PC-9 (cell line): ENCODE data around the gene TBX18. TPM values are rescaled to one million over a fixed set of nuclear protein-coding genes. Genes with fewer than 3 reads are reported as not detected.
A peak's percentile ranks its signal among the peaks of the same experiment; 100 is the strongest.

Source experiments
- BruUV-seq: library from RNA; stranded (reverse); fragments of 400-500 nt; replicated peaks from 2 replicates; lab custom pipeline; 2021; lab: Mats Ljungman, UMichigan
- CTCF ChIA-PET: fragments of 300-600 bp; sonication (Branson Sonifier 250); formaldehyde crosslinking; loops from one replicate; lab custom pipeline; 2022; ENCODE audit warnings: antibody characterized with exemption; lab: Charles Lee
- POLR2A ChIA-PET: fragments of 300-600 bp; sonication (Branson Sonifier 250); formaldehyde crosslinking; loops from one replicate; lab custom pipeline; 2022; ENCODE audit warnings: antibody characterized with exemption; ENCODE audit not compliant: unreplicated experiment; lab: Charles Lee
- DNase-seq, 2 experiments: peaks; one replicate each; pipeline versions ENCODE4 v3.0.0 to v3.0.0-alpha.2; 2015 to 2022; ENCODE audit warnings: mixed read lengths in 1 of 2
- H2AFZ ChIP-seq: fragments of 200-600 bp; sonication (generic); 2 replicates; pipeline ENCODE4 v1.8.1; 2017; ENCODE audit warnings: antibody characterized with exemption
- H3F3A ChIP-seq: fragments of 200-600 bp; sonication (generic); 2 replicates; pipeline ENCODE4 v1.8.1; 2017; ENCODE audit warnings: antibody characterized with exemption, mild to moderate bottlenecking, low read depth; ENCODE audit not compliant: insufficient read depth
- H3K27ac ChIP-seq: fragments of 200-600 bp; sonication (generic); 2 replicates; pipeline ENCODE4 v1.6.1; 2016; ENCODE audit warnings: mixed run types
- H3K27me3 ChIP-seq: fragments of 200-600 bp; sonication (generic); 2 replicates; pipeline ENCODE4 v1.6.1; 2016; ENCODE audit warnings: low read depth, mixed run types; ENCODE audit not compliant: insufficient read depth
- H3K36me3 ChIP-seq: fragments of 200-600 bp; sonication (generic); 2 replicates; pipeline ENCODE4 v1.6.1; 2016; ENCODE audit warnings: low read depth, mixed run types
- H3K4me1 ChIP-seq: fragments of 200-600 bp; sonication (generic); replicated peaks from 2 replicates; pipeline ENCODE4 v1.6.1; 2016; ENCODE audit warnings: mixed run types; ENCODE audit not compliant: insufficient read depth
- H3K4me2 ChIP-seq: fragments of 200-600 bp; sonication (generic); 2 replicates; pipeline ENCODE4 v1.6.1; 2017; ENCODE audit warnings: mixed run types
- H3K4me3 ChIP-seq: fragments of 200-600 bp; sonication (generic); 2 replicates; pipeline ENCODE4 v1.6.1; 2016; ENCODE audit warnings: mixed run types
- H3K79me2 ChIP-seq: fragments of 200-600 bp; sonication (generic); 2 replicates; pipeline ENCODE4 v1.6.1; 2017; ENCODE audit warnings: low read depth, mixed run types
- H3K9me2 ChIP-seq: fragments of 200-600 bp; sonication (generic); 2 replicates; pipeline ENCODE4 v1.8.1; 2017; ENCODE audit warnings: mild to moderate bottlenecking; ENCODE audit not compliant: insufficient read depth
- H3K9me3 ChIP-seq: fragments of 200-600 bp; sonication (generic); 2 replicates; pipeline ENCODE4 v1.8.1; 2016; ENCODE audit warnings: low read depth; ENCODE audit not compliant: insufficient read depth
- H4K20me1 ChIP-seq: fragments of 200-600 bp; sonication (generic); 2 replicates; pipeline ENCODE4 v1.8.1; 2017; ENCODE audit not compliant: insufficient read depth
- CTCF ChIP-seq: fragments of 200-600 bp; sonication (generic); conservative IDR thresholded peaks from 2 replicates; pipeline ENCODE4 v1.6.1; 2017; ENCODE audit warnings: mixed run types, antibody characterized with exemption, mild to moderate bottlenecking, moderate library complexity
- EZH2 ChIP-seq: fragments of 200-600 bp; sonication (generic); IDR thresholded peaks from 2 replicates; pipeline ENCODE4 v1.8.0; 2017; ENCODE audit warnings: antibody characterized with exemption, low read depth
- intact Hi-C: fragments of 100-400 bp; cut with micrococcal nuclease; formaldehyde crosslinking; loops from one replicate; pipeline ENCODE4 v1.10.0; 2022; ENCODE audit not compliant: unreplicated experiment
- total RNA-seq: library from RNA; stranded (reverse); gene quantifications from 2 replicates; pipeline ENCODE4 v1.2.3, GENCODE V29; 2021

The TBX18 gene
- total RNA-seq, 1 experiment from 2014 or later = not detected

GRCh38 chr6:84643778-84644177, 120.6 kb downstream of the TBX18 start:
- ChIA-PET POLR2A (no interaction called here), CTCF (no interaction called here)
- no peak for TF ChIP-seq CTCF
- TF ChIP-seq EZH2 = no peak
- Histone ChIP-seq H2AFZ (no peak overlapping the region), H4K20me1 (no peaks in the 10 kb centered on the region), H3F3A (peaks cover 24% of the 10 kb centered on the region), H3K36me3 (no peaks in the 10 kb centered on the region), H3K4me3 (no peak overlapping the region), H3K9me3 (no peaks in the 10 kb centered on the region), H3K4me1 (peaks cover 49% of the 10 kb centered on the region), H3K9me2 (no peaks in the 10 kb centered on the region), H3K27me3 (no peaks in the 10 kb centered on the region), H3K27ac (peak overlapping the region; percentile 71), H3K4me2 (peak overlapping the region; percentile 49), H3K79me2 (no peaks in the 10 kb centered on the region)
- DNase-seq = peak in 1 of 2 experiments; percentile 85
- BruUV-seq = no TSS peak
- intact Hi-C loops = no loop called here

DNA sequence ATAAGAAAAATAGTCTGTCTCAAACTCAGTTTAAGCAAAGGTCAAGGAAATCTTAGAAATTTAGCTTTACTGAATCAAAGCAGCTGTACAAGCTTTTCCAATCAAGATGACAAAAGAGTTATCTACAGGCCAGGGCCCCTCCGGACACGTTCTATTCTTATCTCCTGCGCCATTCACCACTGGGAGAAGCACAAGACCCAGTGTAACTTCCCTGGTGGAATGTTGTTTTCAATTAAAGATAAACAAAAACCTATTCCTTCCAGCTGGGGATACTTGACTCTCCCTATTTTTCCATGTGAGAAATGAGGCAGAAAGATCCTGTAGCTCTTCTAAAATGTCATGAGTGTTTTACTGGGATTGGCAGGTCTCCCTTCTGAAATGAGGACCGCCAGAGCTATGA, 123.3 kb downstream of the TBX18 start:
- H3K4me1 ChIP-seq = peaks cover 41% of the 10 kb centered on the region

GRCh38 chr6:84639396-84639795, 125.0 kb downstream of the TBX18 start:
- no peaks in the 10 kb centered on the region for H3K79me2 ChIP-seq
- no peaks in the 10 kb centered on the region for H4K20me1 ChIP-seq
- CTCF ChIA-PET = no interaction called here
- H2AFZ ChIP-seq = no peak overlapping the region
- DNase-seq = no peak
- H3K27ac ChIP-seq = no peak overlapping the region
- peaks cover 12% of the 10 kb centered on the region for H3F3A ChIP-seq
- no peaks in the 10 kb centered on the region for H3K27me3 ChIP-seq
- H3K9me3 ChIP-seq = no peaks in the 10 kb centered on the region
- no TSS peak for BruUV-seq
- no peaks in the 10 kb centered on the region for H3K36me3 ChIP-seq
- POLR2A ChIA-PET = no interaction called here
- no peak overlapping the region for H3K4me2 ChIP-seq
- TF ChIP-seq EZH2 (no peak), CTCF (no peak)
- intact Hi-C loops = loop anchor here (10.0 kb wide), 1 partner anchor 105 kb away; no protein-coding TSS in a partner anchor
- H3K4me3 ChIP-seq = no peak overlapping the region
- peaks cover 34% of the 10 kb centered on the region for H3K4me1 ChIP-seq
- no peaks in the 10 kb centered on the region for H3K9me2 ChIP-seq

More for the DNA sequence above, 123.3 kb downstream of the TBX18 start:
- intact Hi-C loops = no loop called here
- no peaks in the 10 kb centered on the region for H3K27me3 ChIP-seq
- CTCF ChIA-PET = no interaction called here
- no peaks in the 10 kb centered on the region for H3K9me3 ChIP-seq
- H3K27ac ChIP-seq = no peak overlapping the region
- H2AFZ ChIP-seq = no peak overlapping the region
- TF ChIP-seq EZH2 = no peak
- TF ChIP-seq CTCF = no peak
- H3F3A ChIP-seq = peaks cover 22% of the 10 kb centered on the region
- H3K9me2 ChIP-seq = no peaks in the 10 kb centered on the region
- H3K79me2 ChIP-seq = no peaks in the 10 kb centered on the region
- POLR2A ChIA-PET = no interaction called here
- no TSS peak for BruUV-seq
- no peak overlapping the region for H3K4me2 ChIP-seq
- no peak overlapping the region for H3K4me3 ChIP-seq
- no peaks in the 10 kb centered on the region for H3K36me3 ChIP-seq
- no peak for DNase-seq
- H4K20me1 ChIP-seq = no peaks in the 10 kb centered on the region
